Measurements from ENCODE around the gene SMLR1.

The SMLR1 gene

GRCh38 chr6:130864344-130864743, 37.1 kb downstream of the SMLR1 start:
- H3K27ac ChIP-seq (ENCODE audit: low read depth, low read length) = no peak overlapping the region
- H3K4me3 ChIP-seq (ENCODE audit: low read depth in 1 of 5, low read length in 5 of 5) = no peak overlapping the region
- peaks cover 52 to 76% (median 68%) of the 10 kb centered on the region in 5 donors for H3K36me3 ChIP-seq (ENCODE audit: control insufficient read depth in 5 of 5, insufficient read depth in 5 of 5, low read length in 5 of 5)

DNA sequence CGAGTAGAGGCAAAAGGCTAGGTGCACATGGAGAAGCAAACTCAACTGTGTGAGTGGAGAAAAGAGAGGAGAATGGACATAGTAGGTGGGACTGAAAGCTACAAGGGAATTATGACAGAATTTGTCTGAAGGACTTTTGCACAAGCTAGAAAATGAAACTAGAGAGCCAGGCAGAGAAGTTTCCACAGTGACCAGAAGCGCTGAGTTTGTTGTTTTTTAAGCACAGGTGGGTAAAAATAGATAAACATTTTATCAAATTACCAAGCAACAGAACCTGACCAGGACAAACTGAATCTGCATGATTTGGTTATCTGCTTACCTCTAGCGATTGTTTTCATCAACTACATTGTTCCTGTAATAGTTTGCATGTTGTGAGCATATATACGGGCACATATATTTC, 38.6 kb downstream of the SMLR1 start:
- no peaks in the 10 kb centered on the region for H3K4me1 ChIP-seq (ENCODE audit: control insufficient read depth in 5 of 5, insufficient read depth in 5 of 5, low read length in 5 of 5)
- H3K36me3 ChIP-seq (ENCODE audit: control insufficient read depth in 5 of 5, insufficient read depth in 5 of 5, low read length in 5 of 5) = peaks cover 52 to 82% (median 70%) of the 10 kb centered on the region in 5 donors

More at GRCh38 chr6:130864344-130864743, 37.1 kb downstream of the SMLR1 start:
- Histone ChIP-seq H3K27me3 (ENCODE audit: control insufficient read depth in 5 of 5, insufficient read depth in 4 of 5, low read length in 5 of 5) (no peaks in the 10 kb centered on the region), H3K9me3 (ENCODE audit: control insufficient read depth in 5 of 5, low read length in 5 of 5) (no peaks in the 10 kb centered on the region), H3K9ac (ENCODE audit: low read length in 5 of 5) (no peak overlapping the region), H3K4me1 (ENCODE audit: control insufficient read depth in 5 of 5, insufficient read depth in 5 of 5, low read length in 5 of 5) (no peaks in the 10 kb centered on the region)

DNA sequence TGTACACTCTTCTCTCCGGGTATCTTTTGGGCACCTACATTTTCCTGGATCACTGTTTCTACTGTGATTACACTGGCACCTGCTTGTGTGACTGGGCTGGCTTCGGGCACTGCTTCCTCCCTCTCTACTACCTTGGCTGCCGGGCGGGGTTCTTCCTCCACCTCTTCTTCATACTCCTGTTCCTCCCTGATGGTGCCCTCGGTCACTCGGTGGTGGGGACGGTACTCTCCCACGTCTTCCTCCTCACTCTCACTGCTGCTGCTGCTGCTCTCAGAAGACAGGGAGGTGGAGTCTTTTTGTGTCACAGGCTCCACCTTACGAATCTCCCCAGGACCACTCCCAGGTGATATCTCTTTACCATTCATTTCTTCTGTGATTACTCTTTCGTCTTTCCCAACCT, 42.5 kb downstream of the SMLR1 start:
- Histone ChIP-seq H3K4me1 (ENCODE audit: control insufficient read depth in 5 of 5, insufficient read depth in 5 of 5, low read length in 5 of 5) (no peaks in the 10 kb centered on the region), H3K9ac (ENCODE audit: low read length in 5 of 5) (no peak overlapping the region), H3K27me3 (ENCODE audit: control insufficient read depth in 5 of 5, insufficient read depth in 4 of 5, low read length in 5 of 5) (no peaks in the 10 kb centered on the region), H3K9me3 (ENCODE audit: control insufficient read depth in 5 of 5, low read length in 5 of 5) (no peaks in the 10 kb centered on the region), H3K36me3 (ENCODE audit: control insufficient read depth in 5 of 5, insufficient read depth in 5 of 5, low read length in 5 of 5) (peaks cover 34 to 47% (median 39%) of the 10 kb centered on the region in 5 donors), H3K27ac (ENCODE audit: low read depth, low read length) (no peak overlapping the region), H3K4me3 (ENCODE audit: low read depth in 1 of 5, low read length in 5 of 5) (no peak overlapping the region)

More for the DNA sequence above, 38.6 kb downstream of the SMLR1 start:
- H3K9ac ChIP-seq (ENCODE audit: low read length in 5 of 5) = no peak overlapping the region
- H3K4me3 ChIP-seq (ENCODE audit: low read depth in 1 of 5, low read length in 5 of 5) = no peak overlapping the region
- no peak overlapping the region for H3K27ac ChIP-seq (ENCODE audit: low read depth, low read length)
- H3K9me3 ChIP-seq (ENCODE audit: control insufficient read depth in 5 of 5, low read length in 5 of 5) = no peaks in the 10 kb centered on the region
- no peaks in the 10 kb centered on the region for H3K27me3 ChIP-seq (ENCODE audit: control insufficient read depth in 5 of 5, insufficient read depth in 4 of 5, low read length in 5 of 5)

DNA sequence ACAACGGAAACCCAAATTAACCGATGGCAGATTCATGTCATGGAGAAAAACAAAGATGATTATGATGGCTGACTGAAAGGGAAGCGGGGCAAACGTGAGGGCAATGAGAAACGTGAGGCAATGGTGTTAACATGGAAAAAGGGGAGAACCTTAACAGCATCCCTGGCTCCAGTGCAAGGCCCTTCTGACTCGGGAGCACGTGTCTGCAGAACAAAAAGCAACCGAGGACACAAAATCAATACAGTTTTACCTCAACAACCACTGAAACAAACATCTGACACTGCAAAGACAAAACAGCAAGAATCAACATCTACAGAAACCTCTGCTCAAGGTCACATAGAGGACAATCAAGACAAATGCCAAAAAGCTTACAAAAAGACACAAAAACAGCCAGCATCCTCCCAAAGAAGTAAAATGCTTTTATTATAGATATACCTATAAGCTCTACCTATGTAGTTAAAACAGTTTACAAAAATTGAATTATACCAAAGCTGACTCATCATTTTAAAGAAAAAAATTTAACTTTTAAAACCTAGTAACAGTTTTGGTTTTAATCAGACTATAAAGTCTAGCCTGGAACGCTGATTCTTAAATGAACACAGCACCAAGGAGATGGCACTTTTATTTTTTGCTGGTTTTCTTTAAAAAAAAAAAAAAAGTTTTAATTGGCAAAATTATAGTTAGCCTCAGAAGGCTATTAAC, 43.1 kb downstream of the SMLR1 start:
- Histone ChIP-seq H3K9ac (ENCODE audit: low read length in 5 of 5) (no peak overlapping the region), H3K36me3 (ENCODE audit: control insufficient read depth in 5 of 5, insufficient read depth in 5 of 5, low read length in 5 of 5) (peaks cover 29 to 42% (median 34%) of the 10 kb centered on the region in 5 donors), H3K4me1 (ENCODE audit: control insufficient read depth in 5 of 5, insufficient read depth in 5 of 5, low read length in 5 of 5) (no peaks in the 10 kb centered on the region), H3K27me3 (ENCODE audit: control insufficient read depth in 5 of 5, insufficient read depth in 4 of 5, low read length in 5 of 5) (no peaks in the 10 kb centered on the region), H3K27ac (ENCODE audit: low read depth, low read length) (no peak overlapping the region), H3K4me3 (ENCODE audit: low read depth in 1 of 5, low read length in 5 of 5) (no peak overlapping the region), H3K9me3 (ENCODE audit: control insufficient read depth in 5 of 5, low read length in 5 of 5) (no peaks in the 10 kb centered on the region)

DNA sequence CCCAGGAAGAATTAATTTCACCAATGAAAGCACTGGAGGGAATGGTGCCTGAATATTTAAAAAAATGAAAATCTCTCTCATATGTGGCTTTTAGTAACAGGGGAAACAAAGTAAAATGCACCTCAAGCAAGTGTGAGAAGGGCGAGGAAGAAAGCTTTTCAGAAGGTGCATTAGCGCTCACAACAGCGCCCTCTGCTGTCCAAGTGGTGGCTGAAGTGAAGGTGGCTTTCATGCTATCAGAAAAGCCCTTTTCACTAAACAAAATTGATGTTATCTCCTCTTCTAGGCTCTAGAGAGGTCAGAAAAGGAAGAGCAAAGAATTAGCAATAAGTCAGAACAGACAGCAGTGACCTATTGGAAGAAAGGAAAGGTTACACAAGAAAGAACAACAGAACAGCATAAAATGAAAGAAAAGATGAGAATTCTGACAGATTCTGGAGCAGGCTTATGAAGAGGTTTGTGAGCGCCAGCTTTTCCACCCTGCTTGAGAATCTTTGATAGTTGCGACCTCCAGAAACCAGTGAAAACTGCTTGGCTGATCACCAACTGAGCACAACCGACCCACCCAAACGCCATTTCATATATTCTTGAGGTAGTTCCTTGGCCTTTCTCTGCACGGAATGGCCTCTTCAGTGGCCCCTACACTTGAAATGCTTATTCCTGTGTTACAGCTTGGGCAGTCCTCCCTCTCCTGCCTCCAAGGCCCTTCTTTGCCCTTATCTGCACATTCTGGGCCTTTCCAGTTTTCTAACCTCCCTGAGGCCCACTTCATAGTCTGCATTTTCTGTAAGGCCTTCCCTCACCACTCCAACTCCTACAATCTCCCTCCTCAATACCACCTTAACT, 45.3 kb downstream of the SMLR1 start:
- no peaks in the 10 kb centered on the region for H3K4me1 ChIP-seq (ENCODE audit: control insufficient read depth in 5 of 5, insufficient read depth in 5 of 5, low read length in 5 of 5)
- H3K9me3 ChIP-seq (ENCODE audit: control insufficient read depth in 5 of 5, low read length in 5 of 5) = no peaks in the 10 kb centered on the region
- H3K27ac ChIP-seq (ENCODE audit: low read depth, low read length) = no peak overlapping the region
- H3K4me3 ChIP-seq (ENCODE audit: low read depth in 1 of 5, low read length in 5 of 5) = no peak overlapping the region
- peaks cover 12 to 32% (median 23%) of the 10 kb centered on the region in 5 donors for H3K36me3 ChIP-seq (ENCODE audit: control insufficient read depth in 5 of 5, insufficient read depth in 5 of 5, low read length in 5 of 5)
- H3K9ac ChIP-seq (ENCODE audit: low read length in 5 of 5) = no peak overlapping the region
- H3K27me3 ChIP-seq (ENCODE audit: control insufficient read depth in 5 of 5, insufficient read depth in 4 of 5, low read length in 5 of 5) = no peaks in the 10 kb centered on the region

DNA sequence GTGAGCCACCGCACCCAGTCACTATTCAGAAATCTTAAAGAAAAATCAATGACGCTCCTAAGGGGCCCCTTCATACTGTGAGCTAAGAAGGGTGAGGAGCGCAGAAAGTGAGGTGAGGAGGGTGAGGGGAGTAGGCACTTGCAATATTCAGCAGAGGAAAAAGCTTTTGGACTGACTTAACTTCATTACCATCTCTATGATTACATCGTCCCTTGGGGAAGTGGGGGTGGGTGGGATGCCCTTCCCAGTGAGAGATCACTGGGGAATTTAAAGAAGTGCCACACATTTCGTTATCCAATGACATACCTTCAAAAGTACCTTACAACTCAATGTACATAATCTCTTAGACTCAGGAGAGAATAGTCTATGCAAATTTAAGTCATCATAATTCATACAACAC, 46.5 kb downstream of the SMLR1 start:
- Histone ChIP-seq H3K27ac (ENCODE audit: low read depth, low read length) (no peak overlapping the region), H3K4me3 (ENCODE audit: low read depth in 1 of 5, low read length in 5 of 5) (no peak overlapping the region), H3K9ac (ENCODE audit: low read length in 5 of 5) (no peak overlapping the region), H3K9me3 (ENCODE audit: control insufficient read depth in 5 of 5, low read length in 5 of 5) (no peaks in the 10 kb centered on the region), H3K27me3 (ENCODE audit: control insufficient read depth in 5 of 5, insufficient read depth in 4 of 5, low read length in 5 of 5) (no peaks in the 10 kb centered on the region), H3K36me3 (ENCODE audit: control insufficient read depth in 5 of 5, insufficient read depth in 5 of 5, low read length in 5 of 5) (peaks cover 7 to 27% (median 19%) of the 10 kb centered on the region in 5 donors), H3K4me1 (ENCODE audit: control insufficient read depth in 5 of 5, insufficient read depth in 5 of 5, low read length in 5 of 5) (no peaks in the 10 kb centered on the region)

DNA sequence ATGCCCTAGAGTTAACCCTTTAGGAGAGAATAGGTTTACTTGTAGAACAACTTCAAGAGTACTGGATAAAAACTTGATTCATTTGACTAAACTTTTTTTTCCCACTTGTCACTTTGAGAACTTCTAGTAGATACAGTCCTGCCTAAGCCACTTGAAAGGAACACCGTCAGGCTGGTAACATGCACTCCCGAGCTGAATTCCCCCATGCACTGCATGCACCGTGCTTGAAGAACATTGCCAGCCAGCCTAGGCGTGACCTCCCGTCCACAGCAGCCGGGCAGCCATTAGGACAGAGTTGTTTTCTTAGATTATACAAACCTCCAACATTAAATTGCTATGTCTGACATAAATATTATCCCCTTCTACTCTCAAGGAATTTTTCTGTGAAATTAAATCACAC, 52.6 kb downstream of the SMLR1 start:
- no peaks in the 10 kb centered on the region for H3K27me3 ChIP-seq (ENCODE audit: control insufficient read depth in 5 of 5, insufficient read depth in 4 of 5, low read length in 5 of 5)
- H3K36me3 ChIP-seq (ENCODE audit: control insufficient read depth in 5 of 5, insufficient read depth in 5 of 5, low read length in 5 of 5) = peaks cover 25 to 44% (median 30%) of the 10 kb centered on the region in 5 donors
- no peaks in the 10 kb centered on the region for H3K9me3 ChIP-seq (ENCODE audit: control insufficient read depth in 5 of 5, low read length in 5 of 5)
- H3K9ac ChIP-seq (ENCODE audit: low read length in 5 of 5) = no peak overlapping the region
- no peak overlapping the region for H3K27ac ChIP-seq (ENCODE audit: low read depth, low read length)
- no peaks in the 10 kb centered on the region for H3K4me1 ChIP-seq (ENCODE audit: control insufficient read depth in 5 of 5, insufficient read depth in 5 of 5, low read length in 5 of 5)
- no peak overlapping the region for H3K4me3 ChIP-seq (ENCODE audit: low read depth in 1 of 5, low read length in 5 of 5)

DNA sequence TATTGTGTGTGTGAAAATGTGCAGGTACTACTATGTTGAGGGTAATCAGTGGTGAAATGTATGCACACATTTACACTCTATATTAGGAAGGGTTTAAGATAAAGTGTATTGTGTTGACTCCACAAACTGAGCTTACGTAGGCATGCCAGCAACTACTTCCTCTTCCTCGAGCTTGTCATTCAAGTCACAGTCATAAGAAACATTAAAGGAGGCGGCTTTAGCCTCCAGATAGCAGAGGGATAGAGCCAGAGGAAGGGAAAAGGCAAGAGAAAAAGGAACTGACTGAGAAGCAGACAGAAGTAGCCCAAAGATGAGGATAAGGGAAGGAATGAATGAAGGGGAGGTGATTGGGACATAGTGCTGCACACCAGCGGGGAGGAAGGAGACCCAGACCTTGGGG, 55.2 kb downstream of the SMLR1 start:
- Histone ChIP-seq H3K27me3 (ENCODE audit: control insufficient read depth in 5 of 5, insufficient read depth in 4 of 5, low read length in 5 of 5) (no peaks in the 10 kb centered on the region), H3K36me3 (ENCODE audit: control insufficient read depth in 5 of 5, insufficient read depth in 5 of 5, low read length in 5 of 5) (peaks cover 19 to 36% (median 26%) of the 10 kb centered on the region in 5 donors), H3K9ac (ENCODE audit: low read length in 5 of 5) (no peak overlapping the region), H3K4me3 (ENCODE audit: low read depth in 1 of 5, low read length in 5 of 5) (no peak overlapping the region), H3K27ac (ENCODE audit: low read depth, low read length) (no peak overlapping the region), H3K9me3 (ENCODE audit: control insufficient read depth in 5 of 5, low read length in 5 of 5) (no peaks in the 10 kb centered on the region), H3K4me1 (ENCODE audit: control insufficient read depth in 5 of 5, insufficient read depth in 5 of 5, low read length in 5 of 5) (peaks cover 0 to 7% (median 0%) of the 10 kb centered on the region in 5 donors)

- Histone ChIP-seq H3K27ac (ENCODE audit: low read depth, low read length) (no peak overlapping the region), H3K9me3 (ENCODE audit: control insufficient read depth in 5 of 5, low read length in 5 of 5) (no peaks in the 10 kb centered on the region), H3K27me3 (ENCODE audit: control insufficient read depth in 5 of 5, insufficient read depth in 4 of 5, low read length in 5 of 5) (no peaks in the 10 kb centered on the region), H3K4me3 (ENCODE audit: low read depth in 1 of 5, low read length in 5 of 5) (no peak overlapping the region), H3K4me1 (ENCODE audit: control insufficient read depth in 5 of 5, insufficient read depth in 5 of 5, low read length in 5 of 5) (peaks cover 0 to 18% (median 12%) of the 10 kb centered on the region in 5 donors), H3K36me3 (ENCODE audit: control insufficient read depth in 5 of 5, insufficient read depth in 5 of 5, low read length in 5 of 5) (peaks cover 19 to 36% (median 24%) of the 10 kb centered on the region in 5 donors), H3K9ac (ENCODE audit: low read length in 5 of 5) (peak overlapping the region in 1 of 5 donors; percentile 3)
Measured at GRCh38 chr6:130885392-130886192, 58.4 kb downstream of the SMLR1 start.
